Trophoblast cell (in vitro differentiated cells and primary cell): ENCODE measurements around the gene TSC22D2.

Experiments used
- DNase-seq, 2 donors: peaks; one replicate each; pipeline ENCODE4 v3.0.0-alpha.2; 2016
- H2AFZ ChIP-seq: 2 replicates; pipeline ENCODE4 v1.6.1; 2013; ENCODE audit warnings: low read length, moderate library complexity, mild to moderate bottlenecking; ENCODE audit not compliant: insufficient read depth, poor library complexity
- H2AK5ac ChIP-seq: 2 replicates; pipeline ENCODE4 v1.6.1; 2013; ENCODE audit warnings: mild to moderate bottlenecking, low read length
- H2BK120ac ChIP-seq: 2 replicates; pipeline ENCODE4 v1.6.1; 2013; ENCODE audit warnings: low read length, mild to moderate bottlenecking, moderate library complexity; ENCODE audit not compliant: insufficient read depth, poor library complexity
- H2BK12ac ChIP-seq: 2 replicates; pipeline ENCODE4 v1.6.1; 2013; ENCODE audit warnings: mild to moderate bottlenecking, low read length, moderate library complexity
- H2BK5ac ChIP-seq: 2 replicates; pipeline ENCODE4 v1.6.1; 2013; ENCODE audit warnings: low read length, low read depth, moderate library complexity, mild to moderate bottlenecking; ENCODE audit not compliant: poor library complexity
- H3K14ac ChIP-seq: 2 replicates; pipeline ENCODE4 v1.6.1; 2013; ENCODE audit warnings: mild to moderate bottlenecking, low read length
- H3K18ac ChIP-seq: 2 replicates; pipeline ENCODE4 v1.6.1; 2013; ENCODE audit warnings: mild to moderate bottlenecking, low read length
- H3K23ac ChIP-seq: 2 replicates; pipeline ENCODE4 v1.6.1; 2013; ENCODE audit warnings: low read length
- H3K27ac ChIP-seq: 2 replicates; pipeline ENCODE4 v1.5.1; 2013; ENCODE audit warnings: low read depth, mild to moderate bottlenecking, inconsistent platforms, low read length, moderate library complexity
- H3K27me3 ChIP-seq: 2 replicates; pipeline ENCODE4 v1.6.1; 2013; ENCODE audit warnings: inconsistent platforms, mild to moderate bottlenecking, low read length, moderate library complexity; ENCODE audit not compliant: insufficient read depth
- H3K36me3 ChIP-seq, 2 experiments: 1 replicate in 1 of 2; 2 replicates in 1 of 2; pipeline ENCODE4 v1.6.1; 2013; ENCODE audit warnings: low read length in 2 of 2, mild to moderate bottlenecking in 2 of 2, moderate library complexity in 1 of 2; ENCODE audit not compliant: insufficient read depth in 2 of 2, control insufficient read depth in 1 of 2
- H3K4ac ChIP-seq: 2 replicates; pipeline ENCODE4 v1.6.1; 2013; ENCODE audit warnings: low read depth, mild to moderate bottlenecking, low read length, moderate library complexity
- H3K4me1 ChIP-seq, 2 experiments: 1 replicate in 1 of 2; 2 replicates in 1 of 2; pipeline ENCODE4 v1.6.1; 2013; ENCODE audit warnings: low read length in 2 of 2, mild to moderate bottlenecking in 2 of 2, moderate library complexity in 1 of 2; ENCODE audit not compliant: insufficient read depth in 2 of 2, control insufficient read depth in 1 of 2
- H3K4me2 ChIP-seq: 2 replicates; pipeline ENCODE4 v1.6.1; 2013; ENCODE audit warnings: inconsistent platforms, mild to moderate bottlenecking, low read length, moderate library complexity
- H3K4me3 ChIP-seq: 2 replicates; pipeline ENCODE4 v1.5.1; 2013; ENCODE audit warnings: mild to moderate bottlenecking, low read depth, low read length, inconsistent platforms
- H3K79me1 ChIP-seq: one replicate; pipeline ENCODE4 v1.6.1; 2013; ENCODE audit warnings: low read length
- H3K79me2 ChIP-seq: 2 replicates; pipeline ENCODE4 v1.6.1; 2013; ENCODE audit warnings: low read length, mild to moderate bottlenecking; ENCODE audit not compliant: control insufficient read depth, insufficient read depth, poor library complexity
- H3K9ac ChIP-seq: 2 replicates; pipeline ENCODE4 v1.6.1; 2013; ENCODE audit warnings: mild to moderate bottlenecking, low read length
- H3K9me3 ChIP-seq: 2 replicates; pipeline ENCODE4 v1.6.1; 2013; ENCODE audit warnings: low read depth, mild to moderate bottlenecking, control low read depth, inconsistent platforms, low read length; ENCODE audit not compliant: insufficient read depth
- H4K12ac ChIP-seq: 2 replicates; pipeline ENCODE4 v1.6.1; 2013; ENCODE audit warnings: low read depth, mild to moderate bottlenecking, low read length, moderate library complexity
- H4K8ac ChIP-seq: 2 replicates; pipeline ENCODE4 v1.6.1; 2013; ENCODE audit warnings: low read depth, mild to moderate bottlenecking, low read length, moderate library complexity
- H4K91ac ChIP-seq: one replicate; pipeline ENCODE4 v1.6.1; 2013; ENCODE audit warnings: low read depth, mild to moderate bottlenecking, low read length, moderate library complexity
- WGBS: extraction: QIAGEN DNeasy Blood & Tissue Kit; methylation state at CpG from one replicate; pipeline ENCODE4 v1.1.7; 2013; ENCODE audit warnings: missing lambda C conversion rate; ENCODE audit not compliant: insufficient read length, insufficient coverage; ENCODE audit errors: extremely low coverage; 5-methylcytosine and 5-hydroxymethylcytosine counted together

The TSC22D2 gene

GRCh38 chr3:150414258-150414657, 6.2 kb downstream of the TSC22D2 start:
- Histone ChIP-seq H3K27me3 (no peaks in the 10 kb centered on the region), H3K4me3 (no peak overlapping the region), H3K4me1 (no peaks in the 10 kb centered on the region), H3K79me1 (peaks cover 12% of the 10 kb centered on the region), H3K18ac (no peak overlapping the region), H2AK5ac (no peak overlapping the region), H3K23ac (no peak overlapping the region), H3K14ac (no peak overlapping the region), H4K12ac (no peak overlapping the region), H2BK12ac (no peak overlapping the region), H2BK5ac (no peak overlapping the region), H3K4ac (no peak overlapping the region), H2BK120ac (no peak overlapping the region), H2AFZ (no peak overlapping the region), H3K36me3 (peaks cover 10% of the 10 kb centered on the region in 2 experiments), H3K4me2 (peak overlapping the region; percentile 15), H4K8ac (no peak overlapping the region), H3K9me3 (peaks cover 4% of the 10 kb centered on the region), H4K91ac (no peak overlapping the region), H3K27ac (no peak overlapping the region), H3K9ac (no peak overlapping the region), H3K79me2 (peaks cover 23% of the 10 kb centered on the region)
- peak in 1 of 2 donors; percentile 43 for DNase-seq
- no CpG with 5 or more reads among the region's 3 CpGs for WGBS

DNA sequence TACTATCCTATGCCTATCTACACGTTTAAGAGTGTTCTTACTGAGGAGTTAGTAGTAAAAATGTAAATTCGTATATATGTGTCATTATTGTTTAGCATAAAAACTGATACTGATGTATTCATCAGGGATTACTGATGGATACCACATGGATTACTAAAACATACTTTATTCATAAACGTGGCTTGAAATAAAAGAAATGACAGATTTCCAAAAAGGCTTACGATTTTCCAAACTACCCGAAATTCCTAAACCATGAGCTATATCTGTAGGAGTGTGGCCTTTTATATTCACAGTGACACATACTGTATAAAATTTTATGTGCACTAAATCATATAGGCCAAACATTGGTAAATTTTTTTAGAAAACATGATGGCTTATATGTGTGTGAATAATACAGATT, 6.9 kb downstream of the TSC22D2 start:
- Histone ChIP-seq H2BK12ac (no peak overlapping the region), H3K79me1 (peaks cover 8% of the 10 kb centered on the region), H4K91ac (no peak overlapping the region), H3K18ac (no peak overlapping the region), H4K8ac (no peak overlapping the region), H4K12ac (no peak overlapping the region), H2BK5ac (no peak overlapping the region), H3K9me3 (peaks cover 4% of the 10 kb centered on the region), H2AK5ac (no peak overlapping the region), H3K23ac (no peak overlapping the region), H3K27ac (no peak overlapping the region), H2BK120ac (no peak overlapping the region), H3K27me3 (no peaks in the 10 kb centered on the region), H3K79me2 (peaks cover 16% of the 10 kb centered on the region), H3K9ac (no peak overlapping the region), H3K36me3 (peaks cover 10% of the 10 kb centered on the region in 2 experiments), H2AFZ (no peak overlapping the region), H3K4me3 (no peak overlapping the region), H3K4me1 (no peaks in the 10 kb centered on the region), H3K4ac (no peak overlapping the region), H3K14ac (no peak overlapping the region), H3K4me2 (no peak overlapping the region)
- WGBS = no CpG with 5 or more reads among the region's 5 CpGs
- no peak for DNase-seq

GRCh38 chr3:150419076-150419868, 11.2 kb downstream of the TSC22D2 start:
- DNase-seq = peak in 1 of 2 donors; percentile 68
- H3K18ac ChIP-seq = no peak overlapping the region
- H3K23ac ChIP-seq = no peak overlapping the region
- no peaks in the 10 kb centered on the region for H3K79me1 ChIP-seq
- no peak overlapping the region for H4K8ac ChIP-seq
- H3K4me1 ChIP-seq = no peaks in the 10 kb centered on the region
- H2BK120ac ChIP-seq = no peak overlapping the region
- H4K12ac ChIP-seq = no peak overlapping the region
- H3K79me2 ChIP-seq = peaks cover 3% of the 10 kb centered on the region
- H2AFZ ChIP-seq = no peak overlapping the region
- H3K4me2 ChIP-seq = no peak overlapping the region
- H4K91ac ChIP-seq = no peak overlapping the region
- peaks cover 2 to 3% of the 10 kb centered on the region in 2 experiments for H3K36me3 ChIP-seq
- H3K27me3 ChIP-seq = no peaks in the 10 kb centered on the region
- WGBS = no CpG with 5 or more reads among the region's 1 CpG
- no peaks in the 10 kb centered on the region for H3K9me3 ChIP-seq
- H3K27ac ChIP-seq = no peak overlapping the region
- H2BK5ac ChIP-seq = no peak overlapping the region
- H3K4me3 ChIP-seq = no peak overlapping the region
- no peak overlapping the region for H2BK12ac ChIP-seq
- no peak overlapping the region for H3K9ac ChIP-seq
- no peak overlapping the region for H3K4ac ChIP-seq
- no peak overlapping the region for H3K14ac ChIP-seq
- no peak overlapping the region for H2AK5ac ChIP-seq

DNA sequence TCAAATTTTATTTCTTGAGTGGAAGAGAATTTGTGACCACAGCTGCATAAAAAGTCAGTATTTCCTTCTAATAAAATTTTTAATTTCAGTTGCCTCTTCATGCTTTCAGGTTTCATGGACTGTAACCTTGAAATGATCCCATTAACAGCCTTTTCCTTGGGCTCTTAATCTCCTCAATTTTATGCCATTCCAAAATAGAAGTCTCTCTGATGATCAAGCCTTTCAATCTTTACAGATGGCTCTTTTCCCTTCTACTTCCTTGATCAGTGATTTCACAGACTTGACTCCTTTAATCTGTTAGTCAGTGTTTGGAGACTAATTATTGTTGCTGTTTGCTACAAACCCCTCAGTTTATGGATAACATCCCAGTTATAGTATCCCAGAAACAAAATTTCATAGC, 11.9 kb downstream of the TSC22D2 start:
- DNase-seq = no peak
- Histone ChIP-seq H3K14ac (no peak overlapping the region), H2AK5ac (no peak overlapping the region), H3K4me1 (no peaks in the 10 kb centered on the region), H3K79me1 (no peaks in the 10 kb centered on the region), H3K18ac (no peak overlapping the region), H2BK12ac (no peak overlapping the region), H3K36me3 (peaks cover 2 to 3% of the 10 kb centered on the region in 2 experiments), H4K12ac (no peak overlapping the region), H3K27me3 (no peaks in the 10 kb centered on the region), H3K4me3 (no peak overlapping the region), H3K4me2 (no peak overlapping the region), H3K9me3 (no peaks in the 10 kb centered on the region), H4K91ac (no peak overlapping the region), H3K23ac (no peak overlapping the region), H2AFZ (no peak overlapping the region), H2BK120ac (no peak overlapping the region), H3K9ac (no peak overlapping the region), H3K79me2 (peaks cover 3% of the 10 kb centered on the region), H4K8ac (no peak overlapping the region), H2BK5ac (no peak overlapping the region), H3K27ac (no peak overlapping the region), H3K4ac (no peak overlapping the region)
